DND-41 (cell line): Measurements from ENCODE around the gene GNAI2.

Source experiments
- ATAC-seq: fragments of 200-7000 bp; cut with Tn5 transposase; 3 replicates; pipeline ENCODE4 v1.9.1; 2021; ENCODE audit warnings: low read depth; ENCODE audit not compliant: insufficient read depth
- DNase-seq: peaks from one replicate; pipeline ENCODE4 v3.0.0-alpha.2; 2020
- H2AFZ ChIP-seq: 2 replicates; pipeline ENCODE4 v1.6.0; 2012; ENCODE audit warnings: low read depth, low read length
- H3K27ac ChIP-seq: 2 replicates; pipeline ENCODE4 v1.5.1; 2012; ENCODE audit warnings: low read length, inconsistent platforms
- H3K27me3 ChIP-seq: fragments of 200-600 bp; sonication (generic); 2 replicates; pipeline ENCODE4 v1.6.0; 2012; ENCODE audit warnings: low read length, mild to moderate bottlenecking, inconsistent platforms; ENCODE audit not compliant: insufficient read depth, poor library complexity
- H3K36me3 ChIP-seq: 2 replicates; pipeline ENCODE4 v1.5.1; 2012; ENCODE audit warnings: low read length, inconsistent platforms; ENCODE audit not compliant: insufficient read depth
- H3K4me1 ChIP-seq: 2 replicates; pipeline ENCODE4 v1.5.1; 2012; ENCODE audit warnings: mild to moderate bottlenecking, low read length; ENCODE audit not compliant: insufficient read depth
- H3K4me2 ChIP-seq: 2 replicates; pipeline ENCODE4 v1.6.0; 2012; ENCODE audit warnings: mild to moderate bottlenecking, moderate library complexity, low read length, inconsistent platforms; ENCODE audit not compliant: insufficient read depth
- H3K4me3 ChIP-seq, 2 experiments: fragments of 200-600 bp in 1 of 2; shearing (Covaris generic) in 1 of 2; 2 replicates each; pipeline ENCODE4 v1.5.1; 2012 to 2016; ENCODE audit warnings: inconsistent platforms in 2 of 2, low read length in 2 of 2, mild to moderate bottlenecking in 2 of 2, low read depth in 1 of 2, moderate library complexity in 1 of 2
- H3K79me2 ChIP-seq: 2 replicates; pipeline ENCODE4 v1.6.0; 2012; ENCODE audit warnings: low read length, inconsistent platforms; ENCODE audit not compliant: insufficient read depth
- H3K9ac ChIP-seq: 2 replicates; pipeline ENCODE4 v1.6.0; 2012; ENCODE audit warnings: low read depth, mild to moderate bottlenecking, inconsistent platforms, low read length, moderate library complexity
- H3K9me3 ChIP-seq: 2 replicates; pipeline ENCODE4 v1.5.1; 2012; ENCODE audit warnings: low read length, moderate library complexity, mild to moderate bottlenecking, inconsistent platforms; ENCODE audit not compliant: insufficient read depth, severe bottlenecking
- H4K20me1 ChIP-seq: 2 replicates; pipeline ENCODE4 v1.6.0; 2012; ENCODE audit warnings: low read length; ENCODE audit not compliant: insufficient read depth
- CTCF ChIP-seq: IDR thresholded peaks from 2 replicates; pipeline ENCODE4 v1.5.1; 2012; ENCODE audit warnings: borderline replicate concordance, low read length, moderate library complexity, mild to moderate bottlenecking; ENCODE audit not compliant: poor library complexity, severe bottlenecking; ENCODE audit errors: extremely low read depth
- EZH2 ChIP-seq: IDR thresholded peaks from 3 replicates; pipeline ENCODE4 v1.6.1; 2012; ENCODE audit warnings: borderline replicate concordance, low read depth, mild to moderate bottlenecking, moderate library complexity, low read length, inconsistent platforms; ENCODE audit not compliant: severe bottlenecking

The GNAI2 gene

GRCh38 chr3:50205413-50206276 lies 30.4 kb upstream of the GNAI2 start:
- DNase-seq (no peak), ATAC-seq (no peak)
- Histone ChIP-seq H4K20me1 (peaks cover 9% of the 10 kb centered on the region; the same call in 1 of the 2 replicates), H3K4me3 (no peak overlapping the region), H3K79me2 (no peaks in the 10 kb centered on the region), H3K27me3 (peaks cover 40% of the 10 kb centered on the region), H2AFZ (no peak overlapping the region), H3K36me3 (no peaks in the 10 kb centered on the region), H3K27ac (no peak overlapping the region), H3K4me1 (no peaks in the 10 kb centered on the region), H3K9ac (no peak overlapping the region), H3K4me2 (no peak overlapping the region), H3K9me3 (no peaks in the 10 kb centered on the region)
- TF ChIP-seq EZH2 (no peak), CTCF (no peak)

GRCh38 chr3:50207359-50208042 lies 28.5 kb upstream of the GNAI2 start:
- Histone ChIP-seq H3K27ac (no peak overlapping the region), H4K20me1 (peaks cover 9% of the 10 kb centered on the region; the same call in 1 of the 2 replicates), H2AFZ (no peak overlapping the region), H3K79me2 (no peaks in the 10 kb centered on the region), H3K36me3 (no peaks in the 10 kb centered on the region), H3K4me3 (no peak overlapping the region), H3K4me2 (no peak overlapping the region), H3K9me3 (no peaks in the 10 kb centered on the region), H3K27me3 (peaks cover 26% of the 10 kb centered on the region), H3K9ac (no peak overlapping the region), H3K4me1 (no peaks in the 10 kb centered on the region)
- ATAC-seq (no peak), DNase-seq (no peak)
- TF ChIP-seq CTCF, result no peak
- no peak for TF ChIP-seq EZH2

GRCh38 chr3:50208677-50209344 lies 27.2 kb upstream of the GNAI2 start:
- Histone ChIP-seq H3K79me2 (no peaks in the 10 kb centered on the region), H2AFZ (no peak overlapping the region), H3K4me1 (no peaks in the 10 kb centered on the region), H3K4me3 (no peak overlapping the region), H3K27ac (no peak overlapping the region), H3K27me3 (peaks cover 13% of the 10 kb centered on the region), H3K9ac (no peak overlapping the region), H3K36me3 (no peaks in the 10 kb centered on the region), H3K9me3 (no peaks in the 10 kb centered on the region), H3K4me2 (no peak overlapping the region), H4K20me1 (peaks cover 4% of the 10 kb centered on the region; the same call in 1 of the 2 replicates)
- ATAC-seq, result no peak
- TF ChIP-seq EZH2 (no peak), CTCF (no peak)
- no peak for DNase-seq
